Testis (tissue), 3 donors: Measurements from ENCODE around the gene CDC14A. TPM values are rescaled to one million over a fixed set of nuclear protein-coding genes. Genes with fewer than 3 reads are reported as not detected.

Experiments
- DNase-seq: peaks from one replicate; pipeline ENCODE4 v3.0.0-alpha.2; 2019
- H3K27ac ChIP-seq, 2 donors: fragments of 200-600 bp; sonication (generic); one replicate each; pipeline ENCODE4 v1.5.1; 2019
- H3K27me3 ChIP-seq: fragments of 200-600 bp; sonication (generic); one replicate; pipeline ENCODE4 v1.5.1; 2019
- H3K36me3 ChIP-seq: fragments of 200-600 bp; sonication (generic); one replicate; pipeline ENCODE4 v1.5.1; 2017; ENCODE audit warnings: low read depth; ENCODE audit errors: missing control alignments
- H3K4me1 ChIP-seq: fragments of 200-600 bp; sonication (generic); one replicate; pipeline ENCODE4 v1.5.1; 2019
- H3K4me3 ChIP-seq, 2 donors: fragments of 200-600 bp; sonication (generic); one replicate each; pipeline ENCODE4 v1.5.1; 2017 to 2019
- H3K9me3 ChIP-seq: fragments of 200-600 bp; sonication (generic); one replicate; pipeline ENCODE4 v1.5.1; 2017
- CTCF ChIP-seq, 3 experiments: fragments of 450-650 bp in 2 of 3; fragments of 200-600 bp in 1 of 3; sonication (generic) in 1 of 3; IDR thresholded peaks; one replicate each; pipeline ENCODE4 v1.5.1; 2016 to 2019; ENCODE audit warnings: antibody characterized with exemption in 3 of 3, mild to moderate bottlenecking in 2 of 3, moderate library complexity in 1 of 3
- POLR2A ChIP-seq: fragments of 450-650 bp; IDR thresholded peaks from one replicate; pipeline ENCODE4 v1.6.1; 2017; ENCODE audit warnings: antibody characterized with exemption, mild to moderate bottlenecking, moderate library complexity
- WGBS, 2 donors: methylation state at CpG; one replicate each; pipeline ENCODE4 v1.1.5; 2018; 5-methylcytosine and 5-hydroxymethylcytosine counted together
- intact Hi-C: fragments of 100-400 bp; cut with DNase I; formaldehyde crosslinking; loops from one replicate; pipeline ENCODE4 v1.15.1; 2023; ENCODE audit warnings: low total_unique reads
- polyA plus RNA-seq: library from polyadenylated mRNA; stranded (reverse); fragments of 350-450 nt; fragmentation: Illumina TruSeq; extraction: RNeasy Lipid Tissue Mini Kit (QIAGEN cat#74804); gene quantifications from one replicate; pipeline ENCODE4 v1.2.3, GENCODE V29; 2014; ENCODE audit warnings: low read depth, low replicate concordance; ENCODE audit not compliant: insufficient read depth
- total RNA-seq, 2 donors: library from RNA; depleted of rRNA; stranded (reverse); fragments of >200 nt; gene quantifications; one replicate each; pipeline ENCODE4 v1.2.3, GENCODE V29; 2016

CDC14A gene
- total and polyA plus RNA-seq, 3 donors from 2014 or later, result 28.3 to 55.9 (median 40.6) TPM

DNA sequence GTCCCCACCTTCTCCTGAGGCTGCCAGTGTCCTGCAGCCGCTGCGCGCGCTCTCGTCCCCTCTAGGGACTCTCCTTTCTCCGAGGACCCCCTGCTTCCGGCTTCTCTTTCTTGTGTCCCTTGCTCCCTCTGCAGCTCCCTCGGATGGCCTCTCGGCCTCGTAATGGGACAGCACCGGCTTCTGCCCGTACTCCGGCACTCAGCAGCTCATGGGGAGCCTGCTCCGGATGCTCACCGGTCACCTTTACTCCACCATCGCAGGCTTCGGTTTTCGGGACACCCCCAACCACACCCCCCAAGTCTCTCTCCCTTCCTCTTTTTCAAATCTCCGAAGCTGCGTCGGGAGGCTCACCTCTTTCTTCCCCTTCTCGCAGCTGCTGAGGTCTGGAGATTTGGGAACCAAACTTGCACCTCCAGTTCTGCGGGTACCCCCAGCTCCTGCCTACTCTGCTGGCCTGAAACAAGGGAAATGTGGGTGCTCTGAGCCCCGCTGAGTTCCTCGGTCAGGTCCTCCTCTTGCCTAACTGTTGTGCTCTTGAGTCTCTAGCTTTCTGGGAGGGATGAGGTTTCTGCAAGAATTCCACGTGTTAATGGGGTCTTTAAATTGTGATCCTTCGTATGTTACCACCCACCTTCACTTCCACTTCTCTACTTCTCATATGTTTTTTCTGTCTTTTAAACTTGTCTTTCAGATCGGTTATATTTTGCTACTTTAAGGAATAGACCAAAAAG, 930 bp downstream of the CDC14A start:
- H3K4me3 ChIP-seq, result peak overlapping the region; percentile 85
- WGBS, 2 donors, result 1% methylated on average over 28 of the region's 28 CpGs
- H3K9me3 ChIP-seq, result no peaks in the 10 kb centered on the region
- peak overlapping the region; percentile 86 to 91 for H3K27ac ChIP-seq
- no peaks in the 10 kb centered on the region for H3K36me3 ChIP-seq
- no peaks in the 10 kb centered on the region for H3K27me3 ChIP-seq
- DNase-seq, result peak; percentile 51
- H3K4me1 ChIP-seq, result peaks cover 9% of the 10 kb centered on the region
- no peak for TF ChIP-seq CTCF (IDR thresholded peaks at IDR 0.05)
- no peak for TF ChIP-seq POLR2A
- intact Hi-C loops, result no loop called here

DNA sequence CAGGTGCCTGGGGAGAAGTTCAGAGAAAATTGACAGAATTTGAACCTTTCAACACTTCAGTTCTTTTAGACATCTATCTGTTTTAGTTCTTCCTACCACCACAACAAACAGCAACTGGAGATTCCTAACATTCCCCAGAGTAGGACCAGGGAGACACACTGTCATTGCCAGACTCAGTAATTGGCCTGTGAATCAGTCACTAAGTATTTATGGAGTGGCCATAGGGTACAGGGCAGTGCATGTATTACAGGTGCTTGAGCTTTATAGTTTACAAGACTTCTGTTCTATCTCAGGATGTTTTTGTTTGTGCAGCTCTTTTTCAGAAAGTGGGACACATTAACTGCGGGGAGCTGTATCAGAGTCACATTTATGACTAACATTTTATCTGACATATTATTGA, 1.7 kb downstream of the CDC14A start:
- Histone ChIP-seq H3K27ac (no peak overlapping the region), H3K4me3 (no peak overlapping the region), H3K4me1 (peaks cover 11% of the 10 kb centered on the region), H3K27me3 (no peaks in the 10 kb centered on the region), H3K36me3 (no peaks in the 10 kb centered on the region), H3K9me3 (no peaks in the 10 kb centered on the region)
- intact Hi-C loops, result no loop called here
- DNase-seq, result no peak
- WGBS, 2 donors, result 71 to 88% methylated on average over 1 of the region's 1 CpG
- TF ChIP-seq POLR2A, result no peak
- no peak for TF ChIP-seq CTCF (IDR thresholded peaks at IDR 0.05)

DNA sequence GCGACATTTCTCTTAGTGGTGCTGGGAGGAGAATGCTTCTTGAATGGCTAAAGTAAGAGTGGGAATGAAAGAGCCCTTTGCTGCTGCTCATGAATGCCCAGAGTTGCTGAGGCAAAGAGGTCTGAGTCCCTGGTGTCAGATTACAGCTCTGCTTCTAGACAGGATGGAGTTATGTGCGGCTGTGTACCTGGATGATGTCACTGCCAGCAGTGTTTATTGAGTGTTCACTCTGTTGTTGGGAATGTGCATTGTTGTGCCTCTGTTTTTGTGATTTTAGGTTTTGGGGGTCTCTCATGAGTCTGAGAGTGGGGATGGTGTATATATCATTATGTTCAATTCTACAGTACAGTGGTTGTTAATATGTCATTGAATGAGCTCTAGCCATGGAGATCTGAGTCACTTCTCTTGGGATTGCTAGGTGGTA, 2.7 kb downstream of the CDC14A start:
- intact Hi-C loops, result no loop called here
- no peaks in the 10 kb centered on the region for H3K27me3 ChIP-seq
- no peaks in the 10 kb centered on the region for H3K9me3 ChIP-seq
- no peak for DNase-seq
- no peak overlapping the region for H3K27ac ChIP-seq
- peaks cover 11% of the 10 kb centered on the region for H3K4me1 ChIP-seq
- no peak overlapping the region for H3K4me3 ChIP-seq
- 51 to 62% methylated on average over 2 of the region's 2 CpGs for WGBS, 2 donors
- TF ChIP-seq POLR2A, result no peak
- no peak for TF ChIP-seq CTCF (IDR thresholded peaks at IDR 0.05)
- H3K36me3 ChIP-seq, result no peaks in the 10 kb centered on the region

DNA sequence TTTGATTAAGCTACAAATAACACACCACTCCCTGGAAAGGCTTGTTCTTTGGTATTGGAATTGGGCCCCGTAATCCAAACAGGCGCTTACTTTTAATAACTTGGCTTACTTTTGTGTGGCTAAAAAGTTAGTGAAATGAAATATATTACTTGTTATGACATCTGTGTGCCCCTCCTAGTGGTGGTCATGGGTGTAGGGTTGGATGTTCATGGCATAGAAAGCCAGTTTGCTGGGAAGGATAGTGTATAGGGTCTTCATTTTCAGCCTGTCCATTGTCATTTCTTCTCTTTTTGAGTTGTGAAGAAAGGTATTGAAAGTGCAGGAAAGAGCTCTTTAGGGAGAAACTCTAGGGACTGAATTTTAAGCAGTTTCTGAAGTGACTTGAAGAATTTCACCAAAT, 5.9 kb downstream of the CDC14A start:
- Histone ChIP-seq H3K9me3 (no peaks in the 10 kb centered on the region), H3K4me3 (no peak overlapping the region), H3K27me3 (no peaks in the 10 kb centered on the region), H3K4me1 (peaks cover 20% of the 10 kb centered on the region), H3K36me3 (no peaks in the 10 kb centered on the region), H3K27ac (no peak overlapping the region)
- intact Hi-C loops, result no loop called here
- TF ChIP-seq POLR2A (no peak), CTCF (IDR thresholded peaks at IDR 0.05) (peak in 1 of 3 experiments; percentile 29)
- DNase-seq, result peak; percentile 21
- WGBS, 2 donors, result 36 to 47% methylated on average over 2 of the region's 2 CpGs

GRCh38 chr1:100359139-100359538, 6.8 kb downstream of the CDC14A start:
- intact Hi-C loops, result no loop called here
- TF ChIP-seq CTCF (IDR thresholded peaks at IDR 0.05) (no peak), POLR2A (no peak)
- Histone ChIP-seq H3K4me3 (no peak overlapping the region), H3K36me3 (no peaks in the 10 kb centered on the region), H3K27me3 (no peaks in the 10 kb centered on the region), H3K4me1 (peaks cover 20% of the 10 kb centered on the region), H3K27ac (no peak overlapping the region), H3K9me3 (no peaks in the 10 kb centered on the region)
- no peak for DNase-seq
- 84 to 92% methylated on average over 1 of the region's 1 CpG for WGBS, 2 donors
